GM19467 (cell line): Measurements from ENCODE around the gene LRP5.

Experiments
- ATAC-seq: cut with Tn5 transposase; IDR thresholded peaks from one replicate; pipeline ENCODE4 v1.9.1; 2021; ENCODE audit warnings: mild to moderate bottlenecking, moderate library complexity; ENCODE audit not compliant: unreplicated experiment

LRP5 gene

GRCh38 chr11:68345776-68346461 lies 33.5 kb downstream of the LRP5 start:
- no peak for ATAC-seq

GRCh38 chr11:68346462-68346790 lies 34.0 kb downstream of the LRP5 start:
- ATAC-seq = no peak

- no peak for ATAC-seq
These were observed 35.0 kb downstream of the LRP5 start for GRCh38 chr11:68347345-68347744.

GRCh38 chr11:68347841-68348240 lies 35.5 kb downstream of the LRP5 start:
- no peak for ATAC-seq

GRCh38 chr11:68349461-68350249 lies 37.3 kb downstream of the LRP5 start:
- ATAC-seq = no peak

GRCh38 chr11:68350759-68351449 lies 38.5 kb downstream of the LRP5 start:
- ATAC-seq = no peak

GRCh38 chr11:68351450-68352275 lies 39.3 kb downstream of the LRP5 start:
- ATAC-seq = no peak

- no peak for ATAC-seq
These were observed 40.2 kb downstream of the LRP5 start for GRCh38 chr11:68352591-68352990.

GRCh38 chr11:68353118-68353517 lies 40.7 kb downstream of the LRP5 start:
- no peak for ATAC-seq

- no peak for ATAC-seq
These were observed 41.3 kb downstream of the LRP5 start for GRCh38 chr11:68353669-68354068.

- no peak for ATAC-seq
These were observed 41.9 kb downstream of the LRP5 start for GRCh38 chr11:68354148-68354872.

GRCh38 chr11:68355471-68355870 lies 43.1 kb downstream of the LRP5 start:
- no peak for ATAC-seq

GRCh38 chr11:68357568-68357967 lies 45.2 kb downstream of the LRP5 start:
- no peak for ATAC-seq

- ATAC-seq = no peak
These were observed 46.0 kb downstream of the LRP5 start for GRCh38 chr11:68358416-68358815.

- ATAC-seq = no peak
These were observed 49.3 kb downstream of the LRP5 start for GRCh38 chr11:68361702-68362101.

GRCh38 chr11:68362801-68363379 lies 50.5 kb downstream of the LRP5 start:
- ATAC-seq = no peak

GRCh38 chr11:68363776-68364175 lies 51.4 kb downstream of the LRP5 start:
- no peak for ATAC-seq

GRCh38 chr11:68364581-68364980 lies 52.2 kb downstream of the LRP5 start:
- ATAC-seq = no peak

- no peak for ATAC-seq
These were observed 53.6 kb downstream of the LRP5 start for GRCh38 chr11:68365943-68366435.

- no peak for ATAC-seq
These were observed 54.9 kb downstream of the LRP5 start for GRCh38 chr11:68367252-68367651.
